Umbilical cord (tissue), 2 donors: ENCODE results near the gene CCNG1. TPM values are rescaled to one million over a fixed set of nuclear protein-coding genes. Genes with fewer than 3 reads are reported as not detected.
"Not testable (repeated sequence)": the region's sequence is repeated elsewhere in the genome, so short reads cannot be mapped to it uniquely, and the experiment has no call there.

ENCODE experiments used
- DNase-seq: peaks from one replicate; pipeline ENCODE4 v3.0.0-alpha.2; 2015; ENCODE audit warnings: low spot score
- total RNA-seq: library from RNA; depleted of rRNA; stranded (reverse); fragments of >200 nt; gene quantifications from one replicate; pipeline ENCODE4 v1.2.3, GENCODE V29; 2014; ENCODE audit warnings: low replicate concordance; ENCODE audit not compliant: insufficient read depth

The CCNG1 gene
- total RNA-seq, result 194 TPM

DNA sequence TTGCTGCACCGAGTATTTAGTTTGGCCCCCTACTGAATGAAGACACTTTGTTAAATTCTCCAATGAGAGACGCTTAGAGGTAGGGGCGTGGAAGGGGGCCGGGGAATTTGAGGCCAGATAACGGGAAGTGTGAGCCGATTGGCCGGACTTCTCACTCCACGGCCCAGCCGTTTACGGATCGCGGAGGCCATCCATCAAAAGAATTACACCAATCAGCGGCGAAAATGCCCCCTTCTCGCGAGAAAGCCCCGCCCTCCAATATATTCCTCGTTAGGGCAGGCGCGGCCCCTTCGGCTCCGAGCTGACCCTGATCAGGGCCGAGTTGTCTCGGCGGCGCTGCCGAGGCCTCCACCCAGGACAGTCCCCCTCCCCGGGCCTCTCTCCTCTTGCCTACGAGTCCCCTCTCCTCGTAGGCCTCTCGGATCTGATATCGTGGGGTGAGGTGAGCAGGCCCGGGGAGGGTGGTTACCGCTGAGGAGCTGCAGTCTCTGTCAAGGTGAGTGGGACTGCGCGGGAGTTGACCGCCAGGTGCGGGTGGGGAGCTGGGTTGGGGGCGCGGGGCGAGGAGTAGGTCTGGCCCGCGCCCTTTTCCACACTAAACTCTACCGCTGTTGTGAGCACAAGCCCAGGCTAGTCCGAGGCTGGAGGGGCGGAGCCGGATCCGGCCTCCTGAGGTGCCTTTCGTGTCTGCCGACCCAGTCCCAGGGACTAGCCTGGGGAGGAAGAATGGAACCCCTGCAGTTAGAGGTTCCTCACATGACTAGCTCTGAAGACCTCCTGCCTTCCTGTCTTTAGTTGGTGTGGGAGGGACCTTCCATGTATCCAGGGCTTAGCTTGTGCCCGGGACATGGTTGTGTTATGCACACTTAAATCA, at the start of gene CCNG1:
Gene CCNG1, plus strand, starts transcription at position 287 of the 874 bp plus-strand sequence. CDS start 1,662 bp downstream, outside the sequence.
- DNase-seq, result peak; percentile 99

GRCh38 chr5:163395792-163396191, 41.6 kb upstream of the CCNG1 start:
- DNase-seq, result no peak

DNA sequence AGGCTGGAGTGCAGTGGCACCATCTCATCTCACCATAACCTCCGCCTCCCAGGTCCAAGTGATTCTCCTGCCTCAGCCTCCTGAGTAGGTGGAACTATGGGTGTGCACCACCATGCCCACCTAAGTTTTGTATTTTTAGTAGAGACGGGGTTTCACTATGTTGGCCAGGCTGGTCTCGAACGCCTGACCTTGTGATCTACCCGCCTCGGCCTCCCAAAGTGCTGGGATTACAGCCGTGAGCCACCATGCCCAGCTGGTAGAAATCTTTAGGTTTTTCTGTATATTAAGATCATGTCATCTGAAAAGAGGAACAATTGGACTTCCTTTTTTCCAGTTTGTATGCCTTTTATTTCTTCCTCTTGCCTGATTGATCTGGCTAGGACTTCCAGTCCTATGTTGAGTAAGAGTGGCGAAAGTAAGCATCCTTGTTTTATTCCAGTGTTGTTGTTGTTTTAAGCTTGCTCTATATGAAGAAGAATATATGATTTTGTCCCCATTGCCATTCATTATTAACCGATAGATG, 40.5 kb upstream of the CCNG1 start:
- DNase-seq, result not testable (repeated sequence)

DNA sequence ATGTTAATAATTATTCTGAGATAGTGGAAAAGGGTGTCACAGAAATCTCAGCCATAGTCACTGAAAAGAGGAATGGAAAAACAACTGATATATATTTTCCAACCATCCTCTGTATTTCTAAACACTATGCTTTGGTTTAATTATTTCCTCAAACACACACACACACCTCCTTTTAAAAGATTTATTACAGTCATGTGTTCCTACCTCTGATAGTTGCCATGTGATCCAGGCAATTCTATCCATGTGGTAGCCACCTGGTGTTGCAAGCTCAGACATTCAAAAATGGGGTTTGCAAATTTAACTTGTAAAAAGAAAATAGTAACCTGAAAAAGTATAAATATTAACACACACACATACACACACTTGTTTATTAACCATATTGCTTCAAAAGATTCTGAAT, 40.0 kb upstream of the CCNG1 start:
- DNase-seq, result no peak

DNA sequence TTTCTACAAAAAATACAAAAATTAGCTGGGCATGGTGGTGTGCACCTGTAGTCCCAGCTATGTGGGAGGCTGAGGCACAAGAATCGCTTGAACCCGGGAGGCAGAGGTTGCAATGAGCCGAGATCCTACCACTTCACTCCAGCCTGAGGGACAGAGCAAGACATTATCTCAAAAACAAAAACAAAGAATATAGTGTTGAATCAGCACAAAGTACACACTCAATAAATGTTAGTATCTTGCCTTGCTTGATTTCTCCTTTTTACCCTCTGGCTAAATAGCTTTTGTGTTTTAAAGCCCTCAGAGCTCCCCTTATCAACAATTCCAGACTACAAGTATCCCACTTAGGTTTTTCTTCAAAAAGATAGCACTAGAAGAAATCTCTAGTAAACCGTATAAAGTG, 37.5 kb upstream of the CCNG1 start:
- DNase-seq, result no peak

- DNase-seq, result no peak
Observed at GRCh38 chr5:163401271-163401670, 36.1 kb upstream of the CCNG1 start.

DNA sequence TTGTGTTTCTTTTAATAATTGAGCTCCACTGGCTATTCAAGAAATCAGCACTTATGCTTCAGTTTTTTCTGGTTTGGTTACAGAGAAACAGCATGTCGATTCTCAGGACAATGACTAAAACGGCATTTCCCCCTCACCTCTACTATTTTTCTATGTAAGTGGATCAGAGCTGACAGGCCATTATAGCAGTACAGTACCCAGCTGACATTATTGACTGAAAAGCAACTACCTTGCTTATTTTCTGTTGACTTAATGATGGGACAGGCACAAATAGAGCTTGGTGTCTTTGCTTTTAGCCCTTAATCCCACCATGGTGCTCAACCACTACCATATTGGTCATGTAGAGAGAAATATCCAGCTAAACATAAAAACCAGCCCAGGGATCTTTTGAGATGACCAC, 35.4 kb upstream of the CCNG1 start:
- DNase-seq, result no peak

DNA sequence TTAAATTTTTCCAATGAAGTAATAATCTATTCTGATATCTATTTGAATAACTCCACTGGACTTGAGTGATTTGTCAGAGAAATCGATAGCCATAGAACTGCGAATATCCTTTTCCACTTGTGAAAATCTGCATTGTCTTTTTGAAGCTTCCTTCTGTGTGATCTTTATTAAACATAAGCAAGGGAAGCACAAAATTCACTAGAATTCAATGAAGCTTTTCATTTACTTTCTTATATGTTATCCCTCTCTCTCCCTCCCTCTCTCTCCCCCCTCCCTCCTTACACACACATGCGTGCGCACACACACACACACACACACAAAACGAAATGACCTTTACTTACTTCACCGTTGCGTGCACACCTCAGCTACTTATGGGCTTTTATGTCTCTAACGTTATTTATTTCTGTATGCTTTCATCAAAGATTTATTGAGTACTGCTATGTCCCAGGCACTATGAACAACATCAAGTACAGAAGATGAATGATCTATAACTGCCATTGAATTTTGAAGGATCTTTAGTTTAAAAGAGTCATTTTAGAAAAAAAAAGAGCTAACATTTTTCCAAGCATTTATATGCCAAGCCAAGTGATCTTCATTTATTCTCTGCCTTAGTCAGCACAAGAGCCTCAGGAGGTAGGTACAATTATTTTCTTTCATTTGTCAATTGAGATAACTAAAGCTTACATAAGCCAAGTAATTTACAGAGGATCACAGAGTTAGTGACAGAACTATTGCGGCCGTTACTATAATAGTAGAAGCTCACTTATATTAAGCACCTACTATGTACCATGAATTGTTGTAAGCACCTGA, 32.8 kb upstream of the CCNG1 start:
- no peak for DNase-seq

DNA sequence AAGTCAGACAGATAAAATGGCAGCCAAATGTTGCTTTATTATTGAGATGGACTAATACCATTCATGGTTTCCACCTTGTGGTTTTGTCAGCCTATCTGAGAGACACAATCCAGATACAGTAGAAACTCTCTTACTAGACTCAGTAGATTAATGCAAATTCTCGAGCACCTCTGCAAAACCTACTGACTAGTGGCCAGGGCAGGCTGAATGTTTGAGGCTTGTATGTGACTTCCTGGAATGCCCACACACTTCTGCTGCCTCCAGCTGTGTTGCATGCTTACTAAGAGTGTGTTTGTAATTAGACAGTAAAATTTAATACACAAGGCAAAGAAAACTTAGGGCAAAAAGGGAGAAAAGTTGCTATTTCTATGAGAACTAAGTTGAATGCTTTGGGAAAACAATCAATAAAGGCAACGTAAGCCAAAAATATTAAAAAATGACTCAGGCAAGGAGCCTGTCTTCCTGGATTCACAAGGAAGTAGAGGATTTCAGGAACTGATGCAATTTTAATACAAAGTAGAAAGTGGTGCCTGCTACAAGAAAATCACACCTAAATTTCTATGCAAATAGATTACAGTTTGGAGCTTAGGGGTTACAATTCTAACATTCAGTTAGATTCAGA, 30.2 kb upstream of the CCNG1 start:
- no peak for DNase-seq

- peak; percentile 68 for DNase-seq
Observed at GRCh38 chr5:163408311-163408923, 29.0 kb upstream of the CCNG1 start.

GRCh38 chr5:163409384-163409783, 28.0 kb upstream of the CCNG1 start:
- DNase-seq, result no peak

- no peak for DNase-seq
Observed at GRCh38 chr5:163410505-163410904, 26.9 kb upstream of the CCNG1 start.

DNA sequence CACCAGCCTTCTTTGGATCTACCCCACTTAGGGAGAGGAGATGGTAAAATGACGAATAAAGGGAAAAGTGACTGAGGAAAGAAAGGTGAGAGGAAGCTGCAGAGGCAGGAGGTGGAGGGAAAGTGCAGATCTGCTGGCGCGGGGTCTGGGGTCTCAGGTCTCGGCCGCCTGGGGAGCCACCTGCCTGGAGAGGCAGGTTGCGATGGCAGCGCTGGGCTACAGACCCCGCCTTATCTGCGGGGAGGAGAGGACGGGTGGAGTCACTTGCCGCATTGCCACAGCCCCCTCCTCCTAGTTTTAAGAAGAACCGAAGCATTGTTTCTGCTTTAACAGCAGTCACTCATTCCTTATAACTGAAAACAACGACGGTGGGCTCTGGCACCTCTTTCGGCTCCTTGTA, 21.7 kb upstream of the CCNG1 start:
- DNase-seq, result not testable (repeated sequence)

GRCh38 chr5:163424836-163425235, 12.6 kb upstream of the CCNG1 start:
- no peak for DNase-seq

DNA sequence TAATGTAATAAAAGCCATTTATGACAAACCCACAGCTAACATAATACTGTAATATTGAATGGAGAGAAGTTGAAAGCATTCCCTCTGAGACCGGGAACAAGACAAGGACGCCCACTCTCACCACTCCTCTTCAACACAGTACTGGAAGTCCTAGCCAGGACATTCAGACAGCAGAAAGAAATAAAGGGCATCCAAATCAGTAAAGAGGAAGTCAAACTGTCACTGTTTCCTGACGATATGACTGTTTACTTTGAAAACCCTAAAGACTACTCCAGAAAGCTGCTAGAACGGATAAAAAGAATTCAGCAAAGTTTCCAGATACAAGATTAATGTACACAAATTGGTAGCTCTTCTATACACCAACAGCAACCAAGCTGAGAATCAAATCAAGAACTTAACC, 11.3 kb upstream of the CCNG1 start:
- not testable (repeated sequence) for DNase-seq

DNA sequence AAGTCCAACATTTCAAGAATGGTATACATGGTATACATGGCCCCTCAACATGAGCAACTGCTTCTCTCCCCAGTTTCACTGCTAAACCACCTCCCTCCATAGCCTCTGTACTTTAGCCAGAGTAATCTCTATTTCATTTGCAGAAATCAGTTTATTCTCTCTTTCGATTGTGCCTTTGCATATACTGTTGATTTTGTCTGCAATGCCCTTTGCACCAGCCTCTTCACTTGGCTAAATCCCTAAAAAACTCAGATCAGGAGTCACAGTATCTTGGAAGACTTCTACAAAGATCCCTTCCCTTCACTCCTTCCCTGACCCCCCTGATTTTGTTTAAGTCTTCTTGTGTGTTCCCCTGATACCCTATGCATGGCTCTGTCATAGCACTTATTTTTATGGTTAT, 4.9 kb upstream of the CCNG1 start:
- no peak for DNase-seq

DNA sequence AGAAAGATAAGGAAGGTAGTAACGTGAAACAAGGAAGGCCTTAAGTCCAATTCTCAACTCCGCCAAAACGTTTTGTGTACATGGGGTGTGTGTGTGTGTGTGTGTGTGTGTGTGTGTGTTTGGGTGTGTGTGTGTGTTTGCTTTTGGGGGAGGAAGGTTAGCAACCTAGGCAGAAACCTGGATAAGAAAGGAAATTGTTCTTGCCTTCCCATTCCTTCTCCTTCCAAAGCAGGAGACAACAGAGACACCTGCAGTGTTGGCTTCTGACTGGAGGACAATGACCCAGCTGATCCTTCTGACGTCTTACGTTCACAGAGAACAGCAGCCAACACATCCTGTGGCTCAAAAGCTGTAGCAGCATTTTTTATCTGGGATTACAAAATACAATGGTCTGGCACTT, 4.1 kb upstream of the CCNG1 start:
- DNase-seq, result no peak

DNA sequence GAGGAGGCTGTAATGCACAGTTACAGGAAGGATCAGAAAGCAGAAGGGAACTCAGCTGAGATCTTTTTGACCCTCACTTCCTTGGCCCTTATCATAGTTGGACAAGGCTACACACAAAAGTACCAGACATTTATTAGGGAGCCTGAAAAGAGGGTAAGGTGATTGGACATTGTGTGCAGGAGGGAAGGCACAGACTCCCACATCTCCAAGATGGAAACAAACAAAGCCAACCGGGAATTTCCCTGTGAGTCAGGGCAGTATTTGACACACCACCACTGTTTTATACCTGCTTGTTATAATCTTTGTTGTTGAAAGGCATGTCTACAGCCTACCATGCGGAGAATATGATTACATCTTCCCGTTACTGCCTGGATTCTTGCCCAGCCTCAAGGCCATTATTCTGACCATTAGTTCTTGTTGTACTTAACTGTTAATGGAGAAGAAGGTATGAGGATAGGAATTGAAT, 3.0 kb upstream of the CCNG1 start:
- no peak for DNase-seq

DNA sequence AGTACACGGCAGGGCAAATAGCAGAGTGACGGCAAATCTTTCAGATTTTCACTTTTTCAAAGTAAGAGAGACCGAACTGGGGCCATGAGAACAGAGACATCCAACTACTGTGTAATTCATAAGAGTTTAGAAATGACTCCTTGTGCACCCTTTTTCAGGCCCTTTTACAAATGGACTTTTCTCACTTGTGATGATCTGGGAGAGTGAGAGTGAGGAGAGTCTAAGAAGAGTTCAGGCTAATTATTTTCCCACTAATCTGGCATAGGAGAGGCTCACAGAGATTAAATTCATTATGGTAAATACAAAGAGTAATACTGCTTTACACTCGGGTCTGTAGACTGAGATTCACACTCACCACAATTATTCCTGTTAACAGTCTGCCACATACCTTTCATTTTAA, 880 bp upstream of the CCNG1 start:
- no peak for DNase-seq

- DNase-seq, result peak; percentile 8
Observed at GRCh38 chr5:163437011-163437308, 435 bp upstream of the CCNG1 start.

GRCh38 chr5:163439092-163439425, 1.7 kb downstream of the CCNG1 start:
- no peak for DNase-seq

GRCh38 chr5:163440954-163441353, 3.6 kb downstream of the CCNG1 start:
- no peak for DNase-seq
